Left hindlimb (tissue), 1 donor: Measurements from ENCODE around the gene ADGRG7.
"Not testable (repeated sequence)": the region's sequence is repeated elsewhere in the genome, so short reads cannot be mapped to it uniquely, and the experiment has no call there.

Source experiments
- DNase-seq: peaks from one replicate; pipeline ENCODE4 v3.0.0-alpha.2; 2018

The ADGRG7 gene, protein sequence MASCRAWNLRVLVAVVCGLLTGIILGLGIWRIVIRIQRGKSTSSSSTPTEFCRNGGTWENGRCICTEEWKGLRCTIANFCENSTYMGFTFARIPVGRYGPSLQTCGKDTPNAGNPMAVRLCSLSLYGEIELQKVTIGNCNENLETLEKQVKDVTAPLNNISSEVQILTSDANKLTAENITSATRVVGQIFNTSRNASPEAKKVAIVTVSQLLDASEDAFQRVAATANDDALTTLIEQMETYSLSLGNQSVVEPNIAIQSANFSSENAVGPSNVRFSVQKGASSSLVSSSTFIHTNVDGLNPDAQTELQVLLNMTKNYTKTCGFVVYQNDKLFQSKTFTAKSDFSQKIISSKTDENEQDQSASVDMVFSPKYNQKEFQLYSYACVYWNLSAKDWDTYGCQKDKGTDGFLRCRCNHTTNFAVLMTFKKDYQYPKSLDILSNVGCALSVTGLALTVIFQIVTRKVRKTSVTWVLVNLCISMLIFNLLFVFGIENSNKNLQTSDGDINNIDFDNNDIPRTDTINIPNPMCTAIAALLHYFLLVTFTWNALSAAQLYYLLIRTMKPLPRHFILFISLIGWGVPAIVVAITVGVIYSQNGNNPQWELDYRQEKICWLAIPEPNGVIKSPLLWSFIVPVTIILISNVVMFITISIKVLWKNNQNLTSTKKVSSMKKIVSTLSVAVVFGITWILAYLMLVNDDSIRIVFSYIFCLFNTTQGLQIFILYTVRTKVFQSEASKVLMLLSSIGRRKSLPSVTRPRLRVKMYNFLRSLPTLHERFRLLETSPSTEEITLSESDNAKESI

DNA sequence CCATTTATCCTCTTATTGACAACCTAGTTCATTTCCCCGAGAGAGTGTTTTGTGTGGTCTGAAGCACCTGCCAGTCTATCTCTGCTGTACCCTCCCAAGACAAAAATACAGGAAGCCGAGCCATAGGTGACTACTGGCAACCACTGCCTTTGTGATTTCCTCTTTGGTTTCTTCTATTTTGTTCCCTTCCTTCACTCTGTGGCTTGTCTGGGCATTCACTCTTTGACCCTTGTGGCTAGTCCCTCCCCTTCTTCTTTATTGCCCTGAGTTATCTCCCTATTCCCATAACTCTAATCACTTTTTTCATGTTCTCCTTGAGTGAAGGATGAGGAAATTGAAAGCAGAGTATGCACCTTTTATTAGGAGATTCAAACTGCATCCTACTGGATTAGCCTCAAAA lies at the start of gene ADGRG7:
Gene ADGRG7 (plus strand): TSS at position 297 of the 400 bp plus-strand sequence. CDS start 256 bp downstream, outside the sequence.
- no peak for DNase-seq

DNA sequence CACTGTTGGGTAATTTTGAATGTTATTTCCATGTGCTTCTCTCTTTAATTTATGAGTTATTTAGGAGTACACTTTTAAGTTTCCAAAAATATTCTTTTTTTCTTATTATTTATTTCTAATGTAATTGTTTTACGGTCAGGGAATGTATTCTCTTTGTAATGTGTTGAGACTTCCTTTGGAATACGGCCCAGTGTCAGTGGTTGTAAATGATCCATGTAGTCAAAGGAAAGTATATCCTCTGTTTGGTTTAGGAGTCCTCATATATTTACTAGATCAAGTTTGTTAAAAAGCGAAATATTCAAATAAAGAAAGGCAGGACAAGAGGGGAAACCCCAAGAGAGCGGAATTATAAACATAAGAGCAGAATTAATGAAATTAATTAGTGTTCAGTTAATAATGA lies 49.0 kb upstream of the ADGRG7 start:
- DNase-seq = no peak

DNA sequence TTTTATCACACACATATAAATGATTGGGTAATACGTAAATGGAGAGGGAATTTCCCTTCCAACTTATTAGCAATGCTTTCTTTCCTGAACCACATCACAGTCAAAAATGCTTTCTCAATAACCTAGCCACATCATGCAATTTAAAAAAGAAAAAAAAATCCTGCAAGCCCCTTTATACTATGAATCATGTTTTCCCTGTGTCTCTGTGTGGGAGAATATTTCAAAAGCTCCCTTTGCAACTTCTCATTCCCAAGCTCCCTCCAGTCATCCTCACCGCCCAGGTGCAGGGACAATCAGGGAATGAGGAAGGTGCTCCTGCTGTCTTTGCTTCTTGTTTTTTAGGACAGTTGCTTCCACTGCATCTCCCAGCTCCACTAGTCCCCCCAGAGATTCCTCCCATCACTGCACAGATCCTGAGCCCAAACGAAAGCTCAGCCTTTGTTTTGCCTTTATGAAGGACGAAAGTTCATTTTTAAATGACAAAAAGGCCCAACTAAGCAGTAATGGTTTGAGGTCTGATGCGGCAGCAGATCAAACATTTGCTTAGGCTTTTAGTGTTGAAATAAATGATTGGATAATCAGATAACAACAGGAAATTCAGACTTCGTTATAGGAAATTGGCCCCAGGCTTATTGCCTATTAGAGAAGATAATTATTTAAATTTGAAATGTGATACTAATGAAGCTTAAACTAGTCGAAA lies 47.8 kb upstream of the ADGRG7 start:
- DNase-seq = no peak

DNA sequence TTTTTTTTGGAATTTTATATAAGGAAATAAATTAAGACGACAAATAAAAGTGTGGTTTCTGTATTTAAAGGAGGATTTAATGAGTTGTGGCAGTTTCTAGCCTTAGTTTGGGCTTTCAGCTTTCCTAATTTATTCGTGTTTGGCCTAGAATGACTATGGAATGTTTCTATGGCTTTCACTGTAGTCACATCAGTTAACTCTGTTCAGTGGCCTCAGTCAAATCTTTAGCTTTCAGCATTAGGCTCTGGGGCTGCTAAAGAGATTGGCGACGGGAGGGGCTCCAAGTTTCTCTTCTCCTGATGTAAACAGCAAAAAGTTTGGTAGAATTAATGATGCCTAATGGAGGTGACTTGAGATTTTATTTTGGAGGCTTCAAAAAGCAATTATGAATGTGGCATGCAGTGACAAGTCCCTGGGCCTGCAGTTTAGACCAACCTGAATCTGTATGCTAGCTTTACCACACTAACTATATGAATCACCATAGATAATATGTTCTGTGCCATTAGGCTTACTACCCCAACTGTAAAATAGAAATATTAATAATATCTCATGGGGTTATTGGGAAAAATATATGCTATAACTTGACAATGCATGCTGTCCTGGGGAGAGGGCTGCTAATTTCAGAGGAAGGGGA lies 47.1 kb upstream of the ADGRG7 start:
- DNase-seq = no peak

DNA sequence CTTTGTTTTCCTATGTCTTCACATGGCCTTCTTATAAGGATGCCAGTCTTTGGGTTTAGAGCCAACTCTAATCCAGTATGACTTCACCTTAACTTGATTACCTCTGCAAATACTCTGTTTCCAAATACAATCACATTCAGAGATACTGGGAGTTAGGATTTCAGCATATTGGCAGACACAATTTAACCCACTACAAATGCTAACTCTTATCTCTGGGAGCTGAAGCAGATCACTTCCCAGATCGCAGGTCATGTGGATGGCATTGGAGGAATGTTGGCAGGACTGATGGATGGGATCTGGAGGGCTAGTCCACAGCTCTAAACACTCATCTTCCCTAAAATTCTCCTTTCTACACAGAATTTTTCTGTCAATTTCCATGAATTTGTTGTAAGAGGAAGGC lies 46.2 kb upstream of the ADGRG7 start:
- DNase-seq = no peak

DNA sequence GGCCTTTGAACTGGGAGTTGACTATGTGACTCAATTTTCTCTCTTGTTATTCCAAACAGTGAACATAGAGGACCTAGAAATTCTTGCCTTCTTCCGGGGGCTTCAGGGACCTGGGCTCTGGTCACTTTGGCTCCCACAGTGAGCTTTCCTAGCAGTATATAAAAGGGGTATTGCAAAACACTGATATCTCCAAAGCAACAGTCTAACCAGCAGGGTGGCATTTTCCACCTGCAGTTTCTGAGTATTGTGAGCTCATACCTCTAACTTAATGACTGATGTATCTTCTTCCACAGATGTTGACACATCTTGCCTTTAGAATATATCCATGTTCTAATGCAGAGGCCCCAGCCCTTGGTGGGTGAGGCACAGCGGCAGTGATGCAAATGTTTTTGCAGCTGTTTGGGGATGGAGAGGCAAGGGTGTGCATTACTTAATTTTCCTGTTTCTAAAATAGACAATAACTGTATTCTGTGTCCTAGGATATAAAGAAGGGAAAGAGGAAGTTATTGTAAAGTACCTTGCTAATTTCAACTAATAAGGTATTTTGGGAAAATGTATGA lies 45.7 kb upstream of the ADGRG7 start:
- no peak for DNase-seq

DNA sequence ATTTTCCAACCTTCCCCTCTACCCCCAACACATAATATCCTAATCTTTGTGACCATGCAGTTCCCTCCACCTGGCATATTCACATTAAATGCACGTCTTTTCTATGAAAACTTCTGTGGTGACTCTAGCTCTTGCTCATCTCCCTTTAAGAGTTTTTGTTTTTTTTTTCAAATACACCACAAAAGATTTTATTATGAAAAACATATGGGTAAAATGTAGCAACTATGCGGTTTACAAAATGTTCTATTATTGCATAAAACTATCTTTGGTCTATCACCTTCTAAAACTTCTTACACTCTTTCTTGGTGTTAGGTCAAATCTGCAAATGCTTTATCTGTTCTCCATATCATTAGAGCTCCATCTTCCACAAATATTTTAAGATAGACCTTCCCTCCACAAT lies 38.6 kb upstream of the ADGRG7 start:
- no peak for DNase-seq

DNA sequence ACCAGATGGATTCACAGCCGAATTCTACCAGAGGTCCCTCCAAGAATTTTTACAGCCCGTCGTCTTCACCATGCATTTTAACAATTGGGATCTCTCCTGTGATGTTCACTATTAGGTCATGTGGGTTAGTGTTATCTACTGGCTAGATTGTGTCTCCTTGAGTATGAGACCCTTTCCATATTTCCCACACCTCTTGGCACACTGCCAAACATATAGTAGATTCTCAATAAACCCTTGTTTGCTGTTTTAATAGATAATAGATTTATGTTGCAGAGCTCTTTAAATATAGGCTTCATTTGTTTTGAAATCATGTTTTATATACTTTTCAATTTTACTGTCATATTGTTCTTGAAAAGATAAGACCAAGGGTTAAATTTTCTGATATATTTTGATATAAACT lies 34.9 kb upstream of the ADGRG7 start:
- DNase-seq = no peak

DNA sequence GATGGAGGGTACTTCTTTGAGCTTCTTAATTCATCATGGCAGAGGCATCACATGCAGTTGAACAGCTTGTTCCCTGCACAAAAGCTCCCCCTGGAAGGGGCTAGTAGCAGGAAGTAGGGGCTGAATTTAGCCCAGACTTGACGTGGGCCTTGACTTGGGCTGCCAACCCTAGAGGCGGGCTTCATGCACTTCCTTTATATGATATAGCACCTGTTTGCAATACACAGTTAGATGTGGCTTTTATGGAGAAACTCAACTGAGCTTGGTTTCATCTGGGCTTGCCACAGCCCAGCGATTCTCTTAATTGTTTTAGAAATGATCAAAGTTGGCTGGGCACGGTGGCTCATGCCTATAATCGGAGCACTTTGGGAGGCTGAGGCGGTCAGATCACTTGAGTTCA lies 33.7 kb upstream of the ADGRG7 start:
- no peak for DNase-seq

DNA sequence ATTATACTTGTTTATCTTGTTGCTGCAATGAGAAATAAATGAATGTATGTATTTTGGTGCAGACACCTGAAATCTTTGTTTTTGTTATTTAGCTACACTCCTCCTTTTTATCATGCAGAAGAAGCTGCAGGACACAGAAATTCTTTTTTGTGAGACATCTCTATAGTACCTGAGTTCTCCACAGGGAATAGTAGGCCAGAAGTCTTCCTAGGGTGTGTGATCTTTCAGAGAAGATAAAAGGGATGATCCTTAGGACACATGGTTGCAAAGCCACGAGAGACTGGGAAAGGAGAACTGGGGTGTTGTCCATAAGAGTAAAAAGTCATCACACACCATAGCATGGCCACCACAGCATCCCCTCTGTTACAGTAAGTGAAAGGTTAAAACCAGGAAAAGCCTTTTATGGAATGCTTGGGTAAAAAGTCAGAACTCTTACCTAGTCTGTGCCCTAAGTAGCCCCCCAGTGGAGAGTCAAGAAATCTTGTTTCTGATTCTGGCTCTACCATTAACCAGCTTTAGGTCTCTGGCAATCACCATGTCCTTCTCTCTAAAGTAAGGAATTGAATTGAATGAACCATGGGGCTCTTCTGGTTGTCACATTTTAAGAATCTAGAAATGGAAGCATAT lies 31.9 kb upstream of the ADGRG7 start:
- no peak for DNase-seq

DNA sequence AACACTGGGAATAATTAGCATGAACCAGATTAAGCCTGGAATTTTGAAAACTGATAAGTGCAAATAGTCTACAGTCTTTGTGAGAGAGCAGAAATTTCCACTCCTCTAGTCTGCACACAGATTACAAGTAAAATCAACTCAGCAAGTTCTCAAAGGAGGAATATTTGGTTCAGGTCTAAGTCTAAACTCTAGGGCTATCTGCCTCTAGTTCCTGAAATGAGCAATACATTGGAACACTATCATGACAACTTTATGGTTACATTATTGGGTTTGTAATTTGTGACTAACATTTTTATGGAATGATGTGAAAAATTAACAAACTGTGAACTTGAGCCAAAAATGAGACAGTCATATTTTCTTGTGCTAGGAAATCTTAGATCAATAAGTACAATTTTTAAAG lies 30.8 kb upstream of the ADGRG7 start:
- DNase-seq = no peak

DNA sequence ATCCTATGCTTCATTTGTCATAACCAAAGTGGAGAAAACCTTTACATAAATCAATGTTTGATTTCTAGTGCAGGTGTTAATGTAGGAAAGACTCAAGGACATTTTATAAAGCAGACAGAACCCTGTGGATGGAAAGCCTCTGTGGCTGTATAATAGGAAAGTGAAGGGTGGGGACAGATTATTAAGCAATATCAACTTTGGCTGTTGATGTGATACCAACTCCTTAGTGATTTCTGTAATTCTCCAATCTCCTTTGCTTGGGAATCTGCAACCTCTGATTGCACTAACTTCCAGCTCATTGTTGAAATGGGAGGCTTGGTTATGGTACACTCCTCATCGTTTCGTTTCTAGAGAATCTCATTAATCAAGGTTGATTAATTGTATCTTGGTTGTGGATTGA lies 29.3 kb upstream of the ADGRG7 start:
- DNase-seq = no peak

DNA sequence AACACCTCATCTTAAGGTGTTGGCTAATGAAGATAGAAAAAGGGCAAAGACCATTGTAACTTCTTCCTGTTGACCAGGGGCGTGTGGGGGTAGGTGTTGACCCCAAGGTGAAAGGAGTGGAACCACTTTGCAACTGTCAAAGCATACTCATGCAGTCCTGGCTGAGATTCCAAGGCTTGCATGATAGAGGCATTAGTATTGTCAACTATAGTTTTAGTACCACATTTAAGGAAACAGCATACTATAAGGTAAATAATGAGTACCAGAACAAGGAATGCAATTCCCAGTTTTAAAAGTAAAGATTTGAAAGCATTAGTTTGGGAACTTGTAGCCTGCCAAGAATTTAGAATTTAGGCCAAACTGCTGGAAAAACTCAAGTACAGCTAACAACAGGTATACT lies 27.8 kb upstream of the ADGRG7 start:
- no peak for DNase-seq

DNA sequence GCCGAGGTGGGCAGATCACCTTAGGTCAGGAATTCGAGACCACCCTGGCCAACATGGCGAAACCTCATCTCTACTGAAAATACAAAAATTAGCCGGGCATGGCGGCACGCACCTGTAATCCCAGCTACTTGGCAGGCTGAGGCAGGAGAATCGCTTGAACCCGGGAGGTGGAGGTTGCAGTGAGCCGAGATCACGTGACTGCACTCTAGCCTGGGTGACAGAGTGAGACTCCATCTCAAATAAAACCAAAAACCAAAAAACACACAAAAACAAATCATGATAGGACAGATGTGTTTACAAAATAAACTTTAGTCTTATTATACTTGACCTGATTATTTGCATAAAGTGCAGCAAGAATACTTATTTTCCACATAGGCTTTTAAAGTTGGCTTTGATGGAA lies 27.2 kb upstream of the ADGRG7 start:
- DNase-seq = not testable (repeated sequence)

DNA sequence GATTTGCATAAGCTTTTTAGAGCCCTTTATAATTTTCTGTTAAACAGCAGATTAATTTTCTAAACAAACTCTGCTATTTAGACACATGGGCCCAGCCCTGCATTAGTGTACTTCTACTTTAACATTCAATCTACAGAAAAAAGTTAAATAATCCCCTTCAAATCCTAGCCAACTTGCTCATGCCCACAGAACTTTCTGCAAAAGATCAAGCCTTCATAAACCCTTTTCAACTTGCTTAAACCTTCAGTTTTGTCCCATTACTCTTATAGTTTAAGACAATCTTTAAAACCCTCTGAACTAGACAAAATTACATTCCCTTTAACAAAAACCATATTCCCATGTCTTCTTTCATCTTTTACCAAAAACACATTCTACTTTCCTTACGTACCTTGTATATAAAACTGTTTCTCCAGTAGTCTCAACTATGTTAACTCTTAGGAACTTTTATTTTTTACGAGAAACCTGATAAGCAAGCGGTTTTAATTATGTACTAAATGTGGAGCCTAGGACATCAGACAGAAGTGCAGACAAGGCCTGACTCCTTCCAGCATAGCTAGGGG lies 25.2 kb upstream of the ADGRG7 start:
- DNase-seq = no peak

DNA sequence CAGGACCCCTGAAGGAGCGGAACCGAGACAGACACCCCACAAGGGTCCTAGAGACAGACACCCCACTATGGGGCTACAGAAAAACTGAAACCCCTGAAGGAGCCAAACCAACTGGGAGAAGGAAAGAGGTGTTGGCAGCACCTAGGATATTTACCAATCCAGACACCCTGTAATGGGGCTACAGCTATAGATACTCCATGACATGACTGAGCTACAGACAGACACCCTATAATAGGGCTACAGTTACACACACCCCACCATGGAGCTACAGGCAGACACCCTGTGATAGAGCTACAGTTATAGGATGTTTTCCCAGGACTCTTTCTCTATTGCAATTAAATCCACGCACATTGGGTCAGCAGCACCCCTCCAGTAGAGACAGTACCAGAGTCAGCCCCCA lies 22.6 kb upstream of the ADGRG7 start:
- no peak for DNase-seq

DNA sequence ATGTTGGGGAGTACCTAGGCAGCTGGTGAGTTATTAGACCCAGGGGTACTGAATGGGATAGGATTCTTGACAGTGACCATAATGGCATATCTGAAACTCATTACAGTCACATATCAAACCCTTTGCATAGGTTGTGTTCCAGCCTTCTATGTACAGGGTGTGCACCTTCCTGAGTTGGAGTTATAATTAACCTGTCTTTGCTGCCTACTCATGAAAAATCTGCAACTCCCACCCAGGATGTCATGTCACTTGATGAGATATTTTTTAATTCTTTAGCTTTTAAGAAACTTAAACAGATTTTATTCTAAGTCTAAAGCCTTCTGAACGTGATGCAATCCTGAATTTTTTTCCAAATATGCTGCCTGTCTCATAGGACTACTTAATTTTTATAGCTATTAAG lies 21.1 kb upstream of the ADGRG7 start:
- no peak for DNase-seq

DNA sequence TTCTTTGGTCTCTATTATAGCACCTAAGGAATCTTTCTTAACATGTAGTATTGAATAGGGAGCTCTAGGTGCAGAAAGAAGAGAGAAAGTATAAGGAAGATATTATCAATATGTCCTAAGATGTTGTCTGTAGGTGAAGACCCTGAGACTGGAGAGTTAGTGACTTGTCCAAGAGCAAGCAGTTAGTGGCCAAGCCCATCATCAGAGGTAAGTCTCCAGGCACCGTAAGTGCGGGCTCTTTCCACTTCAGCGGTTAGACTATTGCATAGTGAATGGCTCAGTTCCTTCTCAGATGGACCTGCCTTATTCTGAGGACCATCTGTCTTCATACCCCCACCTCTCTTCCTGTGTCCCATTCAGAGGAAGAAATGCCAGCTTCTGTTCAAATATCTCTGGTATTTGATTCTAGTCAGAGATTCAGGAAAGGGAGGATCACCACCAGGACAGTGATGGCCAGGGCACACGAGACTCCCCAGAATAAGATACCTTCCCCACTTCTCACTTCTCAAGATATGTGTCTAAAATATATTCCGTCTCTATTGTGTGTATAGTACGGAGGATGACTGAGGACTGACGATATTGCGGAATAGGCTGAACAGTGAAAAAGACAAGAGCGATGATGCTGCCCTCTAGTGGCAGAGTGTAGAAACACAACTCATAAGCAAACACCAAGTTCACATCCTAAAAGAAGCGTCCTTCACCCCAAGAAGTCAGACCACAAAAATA lies 19.1 kb upstream of the ADGRG7 start:
- DNase-seq = no peak

DNA sequence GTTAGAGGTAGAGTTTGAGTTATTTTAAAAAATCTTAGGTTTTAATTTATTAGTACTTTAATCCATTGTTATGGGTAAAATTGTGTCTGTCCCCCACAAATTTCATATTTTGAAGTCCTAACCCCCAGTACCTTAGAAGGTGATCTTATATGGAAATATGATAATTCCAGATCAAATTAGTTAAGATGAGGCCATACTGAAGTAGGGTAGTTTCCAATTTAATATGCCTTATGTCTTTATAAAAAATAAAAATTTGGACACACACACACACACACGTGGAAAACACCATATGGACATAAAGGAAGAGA lies 18.6 kb upstream of the ADGRG7 start:
- DNase-seq = no peak

DNA sequence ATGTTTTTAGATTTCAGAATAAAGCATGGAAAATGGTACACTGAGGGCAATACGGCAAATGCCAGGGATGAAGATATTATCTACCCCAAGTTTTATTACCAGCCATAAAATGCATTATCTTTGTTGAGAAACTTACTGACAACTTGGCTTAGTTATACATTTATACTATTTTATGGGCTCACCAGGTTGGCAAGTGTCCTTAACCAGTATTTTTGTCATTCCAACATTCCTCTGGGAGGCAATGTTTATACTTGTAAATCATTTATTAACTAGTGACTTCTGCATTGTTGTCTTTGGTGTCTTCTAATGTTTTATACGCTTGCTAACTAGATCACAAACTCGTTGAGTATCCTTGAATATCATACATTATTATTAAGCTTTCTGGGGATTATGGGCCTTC lies 18.0 kb upstream of the ADGRG7 start:
- DNase-seq = no peak
